Epithelial cell of proximal tubule (primary cell): ENCODE measurements around the gene EMD. TPM values are rescaled to one million over a fixed set of nuclear protein-coding genes. Genes with fewer than 3 reads are reported as not detected.
A peak's percentile ranks its signal among the peaks of the same experiment; 100 is the strongest.
"Not testable (repeated sequence)": the region's sequence is repeated elsewhere in the genome, so short reads cannot be mapped to it uniquely, and the experiment has no call there.

Source experiments
- DNase-seq: peaks from one replicate; pipeline ENCODE4 v3.0.0-alpha.2; 2011; ENCODE audit warnings: low read depth
- H3K4me3 ChIP-seq: 2 replicates; pipeline ENCODE4 v1.5.1; 2011; ENCODE audit warnings: low read depth, mild to moderate bottlenecking, low read length
- total RNA-seq: library from RNA; depleted of rRNA; stranded (reverse); fragments of >200 nt; gene quantifications from 2 replicates; pipeline ENCODE4 v1.2.3, GENCODE V29; 2015
- TF ChIP-seq, protein P1 (sequence below): conservative IDR thresholded peaks from 2 replicates; pipeline ENCODE4 v1.5.1; 2012; ENCODE audit warnings: low read depth, mild to moderate bottlenecking, low read length

Gene EMD
- total RNA-seq, 1 donor from 2014 or later, result 50.7 TPM

DNA sequence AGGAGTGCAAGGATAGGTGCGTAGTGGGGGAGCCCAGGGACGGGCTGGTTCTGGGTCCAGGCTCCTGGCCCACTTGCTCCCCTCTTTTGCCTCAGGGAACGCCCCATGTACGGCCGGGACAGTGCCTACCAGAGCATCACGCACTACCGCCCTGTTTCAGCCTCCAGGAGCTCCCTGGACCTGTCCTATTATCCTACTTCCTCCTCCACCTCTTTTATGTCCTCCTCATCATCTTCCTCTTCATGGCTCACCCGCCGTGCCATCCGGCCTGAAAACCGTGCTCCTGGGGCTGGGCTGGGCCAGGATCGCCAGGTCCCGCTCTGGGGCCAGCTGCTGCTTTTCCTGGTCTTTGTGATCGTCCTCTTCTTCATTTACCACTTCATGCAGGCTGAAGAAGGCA lies 1.7 kb downstream of the EMD start:
- TF ChIP-seq, protein P1, sequence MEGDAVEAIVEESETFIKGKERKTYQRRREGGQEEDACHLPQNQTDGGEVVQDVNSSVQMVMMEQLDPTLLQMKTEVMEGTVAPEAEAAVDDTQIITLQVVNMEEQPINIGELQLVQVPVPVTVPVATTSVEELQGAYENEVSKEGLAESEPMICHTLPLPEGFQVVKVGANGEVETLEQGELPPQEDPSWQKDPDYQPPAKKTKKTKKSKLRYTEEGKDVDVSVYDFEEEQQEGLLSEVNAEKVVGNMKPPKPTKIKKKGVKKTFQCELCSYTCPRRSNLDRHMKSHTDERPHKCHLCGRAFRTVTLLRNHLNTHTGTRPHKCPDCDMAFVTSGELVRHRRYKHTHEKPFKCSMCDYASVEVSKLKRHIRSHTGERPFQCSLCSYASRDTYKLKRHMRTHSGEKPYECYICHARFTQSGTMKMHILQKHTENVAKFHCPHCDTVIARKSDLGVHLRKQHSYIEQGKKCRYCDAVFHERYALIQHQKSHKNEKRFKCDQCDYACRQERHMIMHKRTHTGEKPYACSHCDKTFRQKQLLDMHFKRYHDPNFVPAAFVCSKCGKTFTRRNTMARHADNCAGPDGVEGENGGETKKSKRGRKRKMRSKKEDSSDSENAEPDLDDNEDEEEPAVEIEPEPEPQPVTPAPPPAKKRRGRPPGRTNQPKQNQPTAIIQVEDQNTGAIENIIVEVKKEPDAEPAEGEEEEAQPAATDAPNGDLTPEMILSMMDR, result no peak
- H3K4me3 ChIP-seq, result peak overlapping the region; percentile 73
- DNase-seq, result no peak

DNA sequence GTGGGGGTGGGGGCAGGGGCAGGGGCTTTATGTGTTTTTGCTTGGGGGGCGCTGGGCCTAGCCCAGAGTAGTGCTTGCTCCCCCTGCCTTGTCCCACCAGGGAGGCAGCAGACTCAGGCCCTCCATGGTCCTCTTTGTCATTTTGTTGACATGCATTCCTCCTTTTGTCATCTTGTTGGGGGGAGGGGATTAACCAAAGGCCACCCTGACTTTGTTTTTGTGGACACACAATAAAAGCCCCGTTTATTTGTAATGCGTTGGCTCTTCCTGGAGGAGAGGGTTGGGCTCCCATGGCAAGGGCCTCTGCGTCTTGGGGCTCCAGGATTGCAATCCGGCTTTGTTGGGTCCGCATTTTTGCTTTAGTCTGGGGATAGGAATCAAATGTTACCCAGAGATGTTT lies 2.2 kb downstream of the EMD start:
- TF ChIP-seq, protein P1, result no peak
- no peak for DNase-seq
- no peak overlapping the region for H3K4me3 ChIP-seq

DNA sequence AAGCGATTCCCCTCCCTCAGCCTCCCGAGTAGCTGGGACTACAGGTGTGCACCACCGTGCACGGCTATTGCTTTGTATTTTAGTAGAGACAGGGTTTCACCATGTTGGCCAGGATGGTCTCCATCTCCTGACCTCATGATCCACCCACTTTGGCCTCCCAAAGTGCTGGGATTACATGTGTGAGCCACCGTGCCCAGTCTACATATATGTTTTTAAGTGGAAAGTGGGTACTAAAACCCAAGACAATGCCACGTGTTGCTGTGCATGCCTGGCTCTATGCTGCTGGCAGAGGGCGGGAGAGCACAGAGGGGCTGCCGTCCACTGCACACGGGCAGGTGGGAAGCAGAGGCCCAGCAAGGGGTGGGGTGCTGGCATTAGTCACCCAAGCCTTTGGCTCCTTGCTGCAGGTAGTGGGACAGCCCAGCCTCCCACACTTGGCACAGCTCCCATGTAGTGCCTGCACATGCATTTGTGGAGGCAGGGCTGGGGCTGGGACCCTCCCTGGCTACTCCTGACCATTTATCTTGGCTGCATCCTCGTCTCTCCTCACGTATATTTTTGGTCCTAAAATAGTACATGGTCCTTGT lies 3.5 kb downstream of the EMD start:
- no peak for DNase-seq
- TF ChIP-seq, protein P1, result no peak
- H3K4me3 ChIP-seq, result no peak overlapping the region

DNA sequence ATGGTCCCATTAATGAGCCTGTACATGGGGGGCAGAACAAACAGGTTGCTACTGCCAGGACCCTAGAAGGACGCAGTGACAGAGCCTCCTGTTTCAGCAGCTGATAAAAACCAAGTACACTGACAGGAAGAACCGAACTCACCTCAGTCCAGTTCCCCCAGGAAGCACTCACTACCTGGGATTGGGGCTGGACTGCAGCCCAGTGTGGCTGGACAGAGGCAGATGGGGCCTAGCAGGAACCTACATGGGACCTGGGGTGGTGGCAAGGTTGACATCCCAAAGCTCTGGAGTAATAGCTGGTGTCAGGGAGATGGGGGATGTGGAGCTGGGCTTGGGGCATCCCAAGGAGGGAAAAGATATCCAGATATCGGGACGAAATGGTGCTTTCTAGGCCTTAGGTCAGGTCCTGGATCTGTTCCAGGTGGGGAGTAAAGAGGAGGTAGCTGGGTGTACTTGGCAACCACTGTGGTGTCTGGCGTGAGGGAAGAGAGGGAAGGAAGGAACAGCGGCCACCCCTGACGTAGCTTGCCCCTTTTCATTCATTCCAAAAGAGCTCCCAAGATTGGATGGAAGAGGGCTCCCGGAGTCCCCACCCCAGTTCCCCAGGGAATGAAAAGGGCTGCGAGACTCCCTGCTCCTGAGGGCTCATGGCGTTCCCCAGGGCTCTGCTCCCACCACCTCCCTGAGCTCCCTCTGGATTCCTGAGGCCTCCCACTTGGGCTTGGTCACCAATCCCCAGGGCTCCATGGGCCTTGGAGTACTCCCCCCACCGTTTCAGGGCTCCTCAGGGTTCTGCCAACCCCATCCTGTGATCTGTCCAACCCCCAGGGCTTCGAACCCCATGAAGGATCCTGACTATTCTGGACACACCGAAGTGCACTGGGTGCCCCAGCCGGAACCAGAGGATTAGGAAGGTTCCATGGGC lies 4.5 kb downstream of the EMD start:
- H3K4me3 ChIP-seq, result no peak overlapping the region
- no peak for DNase-seq
- TF ChIP-seq, protein P1, result no peak

DNA sequence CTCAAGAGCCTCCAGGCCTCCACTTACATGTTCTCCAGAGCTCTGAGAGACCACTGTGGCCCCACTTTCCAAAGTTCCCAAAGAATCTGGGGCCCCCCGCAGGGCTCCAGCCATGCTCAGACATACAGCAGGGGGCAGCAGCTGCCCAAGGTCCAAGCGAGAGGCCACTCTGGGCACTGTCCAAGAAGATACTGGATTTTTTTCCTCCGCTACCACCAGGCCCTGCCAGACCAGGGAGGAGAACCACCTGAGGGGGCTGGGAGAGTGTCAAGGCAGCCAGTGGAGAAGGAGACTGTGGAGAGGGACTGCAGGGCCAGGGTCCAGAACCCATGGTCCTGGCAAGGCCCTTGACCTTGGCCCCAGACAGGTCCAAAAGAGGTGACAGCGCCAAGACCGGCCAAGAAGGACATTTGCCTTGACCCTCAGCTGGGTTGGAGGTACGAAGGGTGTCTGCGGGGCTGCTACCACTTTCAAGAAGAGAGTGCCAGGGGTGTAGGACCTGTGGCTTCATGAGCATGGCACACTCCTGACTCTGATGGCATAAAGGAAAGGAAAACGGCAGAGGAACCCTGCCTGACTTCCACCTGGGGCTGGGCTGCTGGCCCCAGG lies 5.3 kb downstream of the EMD start:
- H3K4me3 ChIP-seq, result no peak overlapping the region
- DNase-seq, result no peak
- TF ChIP-seq, protein P1, result peak; percentile 49

DNA sequence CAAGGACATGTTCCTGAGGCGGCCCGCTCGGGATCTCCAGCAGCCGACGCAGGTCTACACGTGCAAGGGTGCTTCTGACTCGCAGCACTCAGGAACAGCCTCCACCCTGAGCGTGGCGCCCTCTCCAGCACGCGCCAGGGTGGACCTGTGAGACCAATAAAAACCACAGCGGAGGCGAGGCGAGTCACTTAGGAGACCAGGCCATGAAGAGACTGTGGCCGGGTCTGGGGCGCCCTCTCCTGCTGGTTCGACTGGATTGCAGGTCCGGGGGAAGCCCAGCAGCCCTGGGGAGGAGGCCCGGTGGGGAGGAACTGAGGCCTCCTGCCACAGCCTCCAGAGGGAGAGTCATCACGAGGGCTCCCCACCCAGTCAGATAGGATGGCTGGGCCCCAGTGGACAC lies 9.0 kb downstream of the EMD start:
- not testable (repeated sequence) for H3K4me3 ChIP-seq, DNase-seq

DNA sequence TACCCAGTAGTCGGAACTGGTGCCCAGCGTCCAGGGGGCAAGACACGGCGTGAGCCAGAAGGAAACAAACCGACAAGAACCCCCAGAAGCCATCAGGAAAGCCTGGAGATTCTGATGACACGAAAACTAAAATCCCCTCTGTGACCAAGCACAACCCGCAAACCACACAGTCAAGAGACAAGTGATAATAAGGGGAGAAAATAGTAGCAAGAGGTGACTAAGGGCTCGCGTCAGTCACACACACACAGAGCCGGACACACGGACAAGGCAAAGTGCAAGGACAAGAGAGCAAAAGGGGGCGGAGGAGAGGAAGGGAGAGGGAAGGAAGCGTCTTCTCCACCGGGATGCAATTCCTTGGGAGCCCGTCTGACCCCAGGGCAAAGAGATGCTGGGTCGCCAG lies 9.6 kb downstream of the EMD start:
- DNase-seq, H3K4me3 ChIP-seq: not testable (repeated sequence)

DNA sequence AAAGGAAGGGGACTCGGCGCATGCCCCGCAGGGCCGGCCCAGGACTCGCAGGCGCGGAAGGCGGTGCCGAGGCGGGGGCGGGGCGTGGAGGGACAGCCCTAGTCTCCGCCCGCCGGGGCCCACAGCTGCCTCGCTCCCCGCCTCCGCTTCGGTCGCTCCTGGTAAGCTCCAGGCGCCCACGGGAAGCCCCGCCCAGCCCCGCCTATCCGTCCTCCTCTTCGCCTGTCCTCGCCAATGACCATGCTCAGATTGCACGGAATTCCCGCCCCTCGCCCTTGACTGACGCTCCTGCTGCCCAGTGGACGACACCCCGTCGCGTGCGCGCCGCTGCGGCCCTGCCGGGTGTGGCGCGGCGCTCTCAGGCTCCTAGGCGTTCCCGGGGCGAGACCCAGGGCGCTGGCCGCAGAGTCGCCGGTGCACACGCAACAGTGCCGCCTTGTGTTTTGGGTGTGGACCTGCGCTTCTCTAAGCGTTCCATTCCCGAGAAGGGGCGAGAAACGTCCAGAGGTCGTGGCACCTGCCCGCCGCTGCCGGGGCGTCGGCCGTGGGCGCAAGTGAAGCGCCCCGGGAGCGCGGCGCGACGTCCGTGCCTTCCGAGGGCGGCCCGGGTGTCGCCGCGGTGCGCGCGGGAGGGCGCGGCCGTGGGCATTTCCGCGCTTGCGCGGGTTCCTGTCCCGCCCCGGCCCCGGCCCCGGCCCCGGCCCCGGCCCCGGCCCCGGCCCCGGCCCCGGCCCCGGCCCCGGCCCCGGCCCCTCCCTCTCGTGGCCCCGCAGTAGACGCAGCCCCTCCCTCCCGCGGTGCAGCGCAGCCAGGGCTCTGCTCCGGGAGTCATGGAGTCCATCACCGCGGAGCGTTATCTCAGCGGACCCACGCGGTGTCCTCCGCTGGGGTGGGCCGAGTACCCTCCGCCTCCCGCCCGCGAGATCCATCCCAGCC lies 11.0 kb downstream of the EMD start:
- DNase-seq, H3K4me3 ChIP-seq: not testable (repeated sequence)

DNA sequence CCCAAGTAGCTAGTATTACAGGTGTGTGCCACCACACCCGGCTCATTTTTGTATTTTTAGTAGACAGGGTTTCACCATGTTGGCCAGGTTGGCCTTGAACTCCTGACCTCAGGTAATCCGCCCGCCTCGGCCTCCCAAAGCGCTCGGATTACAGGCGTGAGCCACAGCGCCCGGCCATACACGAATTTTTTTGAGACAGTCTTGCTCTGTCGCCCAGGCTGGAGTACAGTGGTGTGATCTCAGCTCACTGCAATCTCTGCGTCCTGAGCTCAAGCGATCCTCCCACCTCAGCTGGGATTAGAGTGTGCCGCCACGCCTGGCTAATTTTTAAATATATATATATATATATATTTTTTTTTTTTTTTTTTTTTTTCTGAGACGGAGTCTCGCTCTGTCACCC lies 17.3 kb downstream of the EMD start:
- DNase-seq, result not testable (repeated sequence)
- peak overlapping the region; percentile 23 for H3K4me3 ChIP-seq
